HG03025 (cell line): ENCODE results near the gene CBFA2T3.

Experiments used
- ATAC-seq: cut with Tn5 transposase; IDR thresholded peaks from one replicate; pipeline ENCODE4 v1.9.1; 2021; ENCODE audit warnings: mild to moderate bottlenecking, moderate library complexity; ENCODE audit not compliant: unreplicated experiment, low FRiP score

Gene CBFA2T3

DNA sequence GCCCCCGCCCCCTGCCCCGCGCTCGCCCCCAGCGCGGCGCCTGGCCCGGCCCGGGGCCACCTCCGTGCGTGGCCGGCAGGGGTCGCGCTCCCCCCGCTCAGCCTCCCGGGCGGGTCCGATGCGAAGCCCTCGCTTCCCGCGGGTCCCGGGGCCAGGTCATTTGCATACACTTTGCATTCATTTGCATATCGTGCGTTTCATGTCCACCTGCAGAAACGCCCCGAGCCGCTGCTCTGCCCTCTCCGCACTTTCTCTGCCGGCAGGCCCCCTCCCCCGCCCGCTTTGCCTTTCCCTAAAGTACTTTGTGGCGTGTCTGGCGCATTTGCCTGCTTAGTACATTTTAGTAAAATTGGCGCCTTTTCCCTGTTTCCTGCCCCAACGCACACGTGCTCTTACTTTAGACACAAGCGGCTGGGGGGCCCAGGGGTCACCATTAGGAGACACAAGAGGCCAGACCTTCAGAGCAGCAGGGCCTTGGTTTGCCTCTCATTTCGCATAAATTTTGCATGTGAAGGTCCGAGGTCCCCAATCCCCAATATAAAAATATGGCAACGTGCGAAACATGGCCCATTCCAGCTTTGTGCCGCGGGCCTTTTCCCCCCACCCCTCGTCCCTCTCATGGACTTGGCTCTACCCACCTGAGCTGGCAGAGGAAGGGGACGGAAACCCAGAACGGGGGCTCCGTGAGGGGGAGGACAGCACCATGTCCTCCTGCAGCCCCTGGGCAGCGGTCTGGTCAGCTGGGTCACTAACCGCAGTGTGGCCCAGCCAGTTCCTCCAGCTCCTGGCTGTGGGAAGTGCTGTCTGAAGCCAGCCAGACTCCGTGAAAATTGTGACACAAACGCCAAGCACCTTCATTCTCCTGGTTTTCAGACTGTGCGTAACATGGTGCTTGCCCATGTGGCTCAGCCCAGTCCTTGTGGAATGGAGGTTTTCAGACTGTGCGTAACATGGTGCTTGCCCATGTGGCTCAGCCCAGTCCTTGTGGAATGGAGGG, 34.8 kb downstream of the CBFA2T3 start:
- no peak for ATAC-seq

GRCh38 chr16:88940862-88941817, 35.9 kb downstream of the CBFA2T3 start:
- no peak for ATAC-seq

DNA sequence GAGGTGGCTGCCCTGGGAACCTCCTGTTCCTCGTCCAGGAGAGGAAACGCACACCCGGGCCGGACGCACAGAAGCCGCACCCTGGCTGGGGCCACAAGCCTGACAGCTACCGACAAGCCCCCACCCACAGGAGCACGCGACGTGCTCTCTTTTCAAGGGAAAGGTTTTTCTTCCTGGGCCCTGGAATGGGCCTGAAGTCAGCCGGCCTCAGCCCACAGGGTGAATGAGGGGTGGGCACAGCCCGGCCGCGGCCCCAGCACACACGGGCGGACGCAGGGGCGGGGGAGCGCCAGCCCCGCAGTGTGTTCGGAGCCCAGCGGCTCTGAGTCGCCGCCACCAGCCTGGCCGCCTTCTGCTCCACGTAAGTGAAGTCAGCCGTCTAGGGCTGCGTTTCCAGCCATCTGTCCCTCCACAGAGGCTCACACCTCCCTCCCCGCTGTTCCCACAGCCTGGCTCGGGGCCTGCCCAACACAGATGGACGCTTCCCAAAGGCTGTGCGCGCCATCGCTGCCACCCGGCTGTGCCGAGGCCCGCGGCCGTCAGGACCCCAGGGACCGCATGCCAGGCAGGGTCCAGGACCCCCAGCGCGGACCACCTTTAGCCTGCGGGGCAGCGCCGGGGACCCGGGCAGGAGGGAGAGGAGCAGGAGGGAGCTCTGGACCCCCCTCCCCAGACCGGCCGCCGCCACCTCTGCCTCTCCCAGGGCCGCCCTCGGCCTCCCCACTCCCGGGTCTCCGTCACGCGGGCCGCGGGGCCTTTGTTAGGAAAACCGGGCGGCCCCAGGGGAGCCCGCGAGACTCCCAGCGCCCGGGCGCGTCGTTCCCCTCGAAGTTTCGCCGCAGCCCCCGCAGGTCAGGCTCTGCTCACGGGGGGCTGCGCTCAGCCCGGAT, 36.8 kb downstream of the CBFA2T3 start:
- no peak for ATAC-seq

GRCh38 chr16:88939245-88939971, 37.6 kb downstream of the CBFA2T3 start:
- no peak for ATAC-seq

GRCh38 chr16:88938777-88939244, 38.2 kb downstream of the CBFA2T3 start:
- no peak for ATAC-seq

DNA sequence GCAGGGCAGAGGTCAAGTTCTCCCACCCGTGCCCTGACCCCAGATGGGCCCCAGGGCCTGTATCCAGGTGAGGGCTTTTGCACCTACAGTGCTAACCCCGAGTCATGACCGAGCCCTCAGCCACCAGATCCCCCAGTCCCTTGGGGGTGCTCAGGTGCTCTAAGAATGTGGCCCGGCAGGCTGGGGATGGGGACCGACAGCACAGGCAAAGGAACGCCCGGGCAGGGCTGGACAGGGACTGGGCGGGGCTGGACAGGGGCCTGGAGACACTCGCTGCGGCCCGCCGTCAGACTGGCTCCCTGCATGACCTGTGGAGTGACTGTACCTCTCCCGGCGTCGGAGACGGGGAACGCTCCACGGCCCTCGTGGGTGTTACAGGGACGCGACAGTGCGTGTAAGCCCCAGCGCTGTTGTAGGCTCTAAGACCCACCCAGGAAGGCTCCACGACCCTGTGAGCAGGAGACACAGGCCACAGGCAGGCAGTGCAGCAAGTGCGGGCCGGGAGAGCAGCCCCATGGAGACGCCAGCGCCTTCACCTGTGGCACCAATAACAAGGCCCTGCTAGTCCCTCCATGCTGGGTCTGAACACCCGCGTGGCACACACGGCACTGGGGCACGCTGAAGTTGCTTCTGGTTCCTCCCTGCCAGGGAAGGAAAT, 38.8 kb downstream of the CBFA2T3 start:
- ATAC-seq, result no peak

GRCh38 chr16:88937206-88937621, 39.8 kb downstream of the CBFA2T3 start:
- no peak for ATAC-seq

DNA sequence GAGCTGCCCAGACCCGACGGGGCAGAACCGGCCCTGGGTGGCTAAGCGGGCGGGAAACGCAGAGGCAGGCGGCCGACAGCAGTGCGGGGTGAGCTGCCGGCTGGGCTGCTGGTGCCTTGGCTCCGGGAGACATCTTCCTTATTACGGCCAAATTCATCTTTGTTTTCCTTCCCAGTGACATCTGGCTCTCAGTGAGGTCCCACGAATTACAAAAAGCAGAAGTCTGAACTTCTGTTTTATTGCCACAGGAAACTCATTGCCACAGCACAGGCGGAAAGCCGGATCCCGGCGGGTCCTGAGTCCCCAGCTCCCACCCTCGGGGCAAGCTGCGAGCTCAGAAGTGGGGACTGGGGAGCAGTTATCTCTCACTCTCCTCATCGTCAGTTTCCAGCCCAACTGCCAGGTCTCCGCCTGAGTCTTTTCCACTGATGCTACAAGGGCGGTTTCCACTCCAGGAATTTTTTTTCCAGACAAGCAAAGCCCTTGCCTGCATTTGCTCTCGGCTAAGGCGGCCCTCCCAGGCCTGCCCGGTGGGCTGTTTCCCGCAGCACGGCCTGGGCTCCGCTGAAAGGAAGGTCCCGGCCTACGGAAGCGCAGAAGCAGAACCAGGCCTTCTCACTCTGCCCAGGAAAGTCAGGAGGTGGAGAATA, 40.3 kb downstream of the CBFA2T3 start:
- no peak for ATAC-seq

GRCh38 chr16:88936008-88936555, 40.9 kb downstream of the CBFA2T3 start:
- no peak for ATAC-seq

DNA sequence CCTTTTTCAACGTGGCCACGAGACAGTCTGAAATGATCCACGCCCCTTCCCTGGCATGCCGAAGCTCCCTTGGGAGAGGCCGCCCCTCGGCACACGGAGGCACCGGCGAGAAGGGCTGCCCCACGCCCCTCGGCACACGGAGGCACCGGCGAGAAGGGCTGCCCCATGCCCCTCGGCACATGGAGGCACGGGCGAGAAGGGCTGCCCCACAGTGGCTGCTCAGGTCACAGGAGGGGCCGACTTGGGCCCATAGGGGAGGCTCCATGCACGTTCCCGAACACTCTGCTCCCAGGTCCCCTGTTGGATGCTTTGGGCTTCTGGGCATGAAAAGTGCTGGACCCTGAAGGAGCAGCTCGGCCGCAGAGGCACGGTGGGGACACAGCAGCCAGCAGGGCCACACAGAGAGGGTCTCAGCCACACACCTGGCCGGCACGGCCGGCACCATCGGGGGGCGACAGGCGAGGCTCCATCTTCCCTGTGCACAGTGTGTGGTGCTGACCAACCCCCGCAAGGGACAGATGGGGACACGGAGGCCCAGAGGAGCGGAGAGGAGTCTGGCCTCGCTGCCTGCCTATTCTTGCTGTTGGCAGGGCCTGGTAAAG, 42.8 kb downstream of the CBFA2T3 start:
- ATAC-seq, result no peak

DNA sequence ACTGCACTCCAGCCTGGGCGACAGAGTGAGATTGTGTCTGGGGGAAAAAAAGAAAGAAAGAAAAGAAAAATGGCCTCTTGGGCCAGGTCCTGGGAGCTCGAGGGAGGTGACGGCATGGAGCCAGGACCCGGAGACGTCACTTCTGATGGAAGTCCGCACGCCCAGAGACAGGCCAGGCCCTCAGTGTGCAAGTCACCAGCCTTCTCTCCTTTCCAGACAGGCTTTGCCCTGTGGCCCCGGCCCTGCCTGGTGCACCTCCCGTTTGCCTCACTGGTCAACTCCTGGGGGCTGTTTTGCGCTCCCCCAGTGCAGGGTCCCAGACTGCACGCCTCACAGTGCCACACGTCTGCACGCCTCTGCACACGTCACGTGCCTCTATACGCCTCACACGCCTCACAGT, 44.1 kb downstream of the CBFA2T3 start:
- ATAC-seq, result no peak

GRCh38 chr16:88931936-88932335, 45.1 kb downstream of the CBFA2T3 start:
- ATAC-seq, result no peak

GRCh38 chr16:88931373-88931900, 45.6 kb downstream of the CBFA2T3 start:
- no peak for ATAC-seq

DNA sequence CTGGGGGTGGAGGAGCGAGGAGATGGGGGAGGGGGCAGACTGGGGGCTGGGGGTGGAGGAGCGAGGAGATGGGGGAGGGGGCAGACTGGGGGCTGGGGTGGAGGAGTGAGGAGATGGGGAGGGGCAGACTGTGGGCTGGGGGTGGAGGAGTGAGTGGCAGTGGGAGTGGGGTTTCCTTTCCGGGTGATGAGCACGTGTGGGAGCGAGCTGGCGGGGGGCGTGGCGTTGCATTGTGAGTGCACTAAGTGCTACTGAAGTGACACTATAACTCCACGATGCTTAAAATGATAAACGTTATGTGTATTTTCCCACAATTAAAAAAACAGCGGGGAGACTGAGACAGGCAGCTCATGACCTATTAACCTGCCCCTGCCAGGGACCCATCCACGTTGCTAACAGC, 46.3 kb downstream of the CBFA2T3 start:
- ATAC-seq, result no peak

DNA sequence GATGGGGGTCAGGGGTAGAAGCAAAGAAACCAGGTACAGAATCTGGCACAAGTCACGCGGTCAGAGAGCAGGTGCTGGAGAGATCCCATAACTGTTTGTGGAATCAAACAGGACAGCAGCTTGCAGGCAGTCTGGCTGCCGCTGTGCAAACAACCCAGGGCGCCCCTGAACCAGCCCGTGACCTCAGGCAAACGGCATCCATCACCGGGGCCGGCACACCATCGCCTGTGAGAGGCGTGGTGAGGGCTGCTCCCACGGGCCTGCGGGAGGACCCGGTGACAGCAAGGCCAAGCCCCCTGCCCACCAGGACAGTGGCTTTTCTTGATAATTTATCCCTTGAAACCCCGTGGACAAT, 47.9 kb downstream of the CBFA2T3 start:
- ATAC-seq, result no peak

- ATAC-seq, result no peak
Observed at GRCh38 chr16:88928405-88929090, 48.5 kb downstream of the CBFA2T3 start.

DNA sequence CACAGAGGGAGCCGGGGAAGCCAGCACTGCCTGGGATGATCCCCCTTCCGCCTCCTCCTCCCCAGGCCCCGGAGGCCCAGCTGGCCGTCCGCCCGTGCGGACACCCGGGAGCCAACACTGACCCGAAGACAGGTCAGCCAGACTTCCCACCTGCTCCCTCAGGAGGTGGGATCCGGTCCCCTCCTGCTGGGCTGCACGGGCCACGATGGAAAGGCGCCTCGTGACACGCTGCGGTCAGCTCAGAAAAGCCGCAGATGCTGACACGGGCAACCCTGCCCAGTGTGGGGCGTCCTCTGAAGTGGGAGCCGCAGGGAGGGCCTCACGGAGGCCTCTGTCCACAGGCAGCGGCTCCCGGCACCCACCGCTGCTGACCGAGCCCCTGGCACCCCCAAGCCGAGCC, 49.3 kb downstream of the CBFA2T3 start:
- no peak for ATAC-seq
